HG03575 (cell line): Measurements from ENCODE around the gene RUNX1.

Experiments used
- ATAC-seq: cut with Tn5 transposase; IDR thresholded peaks from one replicate; pipeline ENCODE4 v1.9.1; 2021; ENCODE audit not compliant: unreplicated experiment, insufficient number of reproducible peaks, low FRiP score; ENCODE audit errors: extremely low read depth

The RUNX1 gene

DNA sequence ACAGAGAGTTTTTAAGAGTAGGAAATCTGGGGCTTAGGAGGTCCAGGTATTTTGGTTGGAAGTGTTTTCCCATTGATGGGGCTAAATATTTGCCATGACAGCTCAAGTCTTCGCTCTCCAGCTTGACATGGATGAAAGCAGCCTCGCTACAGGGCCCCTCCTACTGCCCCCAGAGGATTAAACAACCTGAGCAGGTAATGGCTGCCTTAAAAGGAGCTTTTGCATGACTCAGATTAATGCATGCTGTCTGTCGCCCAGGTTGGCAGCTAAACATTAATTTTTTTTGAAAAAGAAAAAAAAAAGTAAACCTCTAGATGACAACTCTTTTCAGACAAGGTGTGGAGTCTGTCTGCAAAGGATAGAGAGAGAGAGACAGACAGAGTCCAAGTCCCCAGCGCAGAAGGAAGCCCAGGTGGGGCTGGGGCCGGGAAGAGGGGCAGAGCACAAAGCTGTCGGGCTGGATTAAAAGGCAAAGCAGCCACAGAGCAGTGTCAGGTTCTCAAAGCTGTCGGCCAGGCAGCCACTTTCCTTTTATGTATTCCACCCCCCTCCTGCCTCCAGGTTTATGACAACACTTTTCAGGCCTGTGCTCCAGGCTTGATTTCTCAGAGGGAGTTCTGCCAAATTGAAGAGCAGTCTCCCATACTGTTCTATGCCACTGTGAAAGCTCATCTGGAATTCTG lies 252.4 kb downstream of the RUNX1 start:
- ATAC-seq: no peak

DNA sequence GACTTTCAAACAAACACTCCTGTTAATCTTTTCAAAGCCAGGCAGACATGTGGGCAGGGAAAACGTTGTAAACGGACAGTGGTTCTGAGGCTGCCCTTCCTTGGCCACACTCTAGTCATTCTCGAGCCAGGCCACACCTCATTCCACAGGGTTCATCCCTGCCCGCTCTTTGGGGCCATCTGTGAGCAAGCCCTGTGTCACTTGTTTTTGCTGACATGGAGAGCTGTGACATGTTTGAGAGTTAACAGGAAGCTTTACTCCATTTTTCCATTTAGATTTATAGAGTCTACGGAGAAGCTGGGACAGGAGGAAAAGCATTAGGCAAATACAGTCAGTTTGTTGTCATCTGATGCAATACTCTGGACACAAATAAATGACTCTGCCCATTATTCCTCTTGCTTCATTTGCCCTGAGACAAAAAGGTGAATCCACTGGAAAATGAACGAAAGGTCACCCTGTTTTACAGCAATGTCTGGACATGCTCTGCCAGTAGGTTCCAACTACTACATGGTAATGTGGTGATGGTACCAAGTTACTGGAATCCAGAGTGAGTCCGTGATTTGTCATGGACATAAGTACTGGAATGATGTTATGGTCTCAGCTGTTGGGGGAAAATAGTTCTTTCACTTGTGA lies 253.4 kb downstream of the RUNX1 start:
- ATAC-seq: no peak

DNA sequence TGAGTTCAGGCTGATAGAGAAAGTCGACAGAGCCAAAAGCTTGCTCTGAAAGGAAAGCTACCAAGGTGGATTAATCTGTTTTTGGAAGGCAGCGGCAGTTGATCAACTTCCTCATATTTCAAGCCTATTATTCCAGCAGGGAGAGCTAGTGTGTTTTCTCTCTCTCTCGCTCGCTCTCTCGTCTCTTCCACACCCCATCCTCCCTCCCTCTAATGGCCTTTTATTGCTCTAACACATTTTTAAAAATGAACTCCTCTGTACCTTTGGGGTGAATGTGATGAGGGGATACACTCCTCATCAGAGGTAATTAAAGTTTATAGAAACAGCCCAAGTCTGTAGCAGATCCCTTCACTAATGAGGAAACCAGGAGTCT lies 253.9 kb downstream of the RUNX1 start:
- ATAC-seq: no peak

DNA sequence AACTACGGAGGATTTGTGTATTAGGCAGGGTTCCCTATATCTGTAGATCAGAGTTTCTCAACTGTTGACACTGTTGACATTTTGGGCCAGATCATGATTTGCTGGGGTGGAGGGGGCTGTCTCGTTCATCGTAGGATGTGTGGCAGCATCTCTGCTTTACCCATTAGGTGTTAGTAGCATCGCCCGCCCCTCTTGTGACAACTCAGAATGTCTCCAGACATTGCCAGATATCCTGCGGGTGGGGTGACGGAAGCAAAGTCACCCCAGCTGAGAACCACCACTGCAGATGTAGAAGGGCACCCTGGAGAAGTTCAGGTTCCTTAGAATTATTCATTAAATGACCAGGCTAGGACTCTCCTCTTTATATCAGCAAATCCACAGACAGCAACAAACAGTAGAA lies 254.4 kb downstream of the RUNX1 start:
- ATAC-seq: no peak

DNA sequence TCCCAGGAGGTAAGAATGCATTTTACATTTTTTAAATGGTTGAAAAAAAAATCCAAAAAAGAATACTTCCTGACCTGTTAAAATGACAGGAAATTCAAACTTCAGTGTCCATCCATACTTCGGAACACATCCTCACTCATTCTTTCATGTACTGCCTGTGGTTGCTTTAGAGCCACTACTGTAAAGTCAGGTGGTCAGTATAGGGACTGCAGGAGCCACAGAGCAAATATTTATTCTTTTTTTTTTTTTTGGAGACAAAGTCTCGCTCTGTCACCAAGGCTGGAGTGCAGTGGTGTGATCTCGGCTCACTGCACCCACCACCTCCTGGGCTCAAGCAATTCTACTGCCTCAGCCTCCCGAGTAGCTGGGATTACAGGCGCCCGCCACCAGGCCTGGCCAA lies 255.6 kb downstream of the RUNX1 start:
- no peak for ATAC-seq

DNA sequence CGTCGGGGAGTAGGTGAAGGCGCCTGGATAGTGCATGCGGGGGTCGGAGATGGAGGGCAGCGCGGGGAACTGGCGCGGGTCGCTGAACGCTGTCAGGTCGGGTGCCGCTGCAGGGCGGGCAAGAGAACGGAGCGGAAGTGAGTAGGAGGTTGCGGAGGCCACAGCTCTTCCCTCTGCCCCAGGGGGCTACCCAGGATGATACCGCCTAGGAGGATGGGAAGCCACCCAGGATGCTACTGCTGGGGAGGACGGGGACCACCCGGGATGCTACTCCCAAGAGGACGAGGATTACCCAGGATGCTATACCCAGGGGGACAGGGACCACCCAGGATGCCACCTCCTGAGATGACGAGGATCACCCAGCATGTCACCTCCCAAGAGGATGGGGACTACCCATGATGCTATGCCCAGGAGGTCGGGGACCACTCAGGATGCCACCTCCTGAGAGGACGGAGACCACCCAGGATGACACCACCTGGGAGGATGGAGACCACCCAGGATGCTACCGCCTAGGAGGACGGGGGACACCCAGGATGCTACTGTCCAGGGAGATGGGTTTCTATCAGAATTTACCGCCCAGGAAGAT lies 256.5 kb downstream of the RUNX1 start:
- no peak for ATAC-seq

DNA sequence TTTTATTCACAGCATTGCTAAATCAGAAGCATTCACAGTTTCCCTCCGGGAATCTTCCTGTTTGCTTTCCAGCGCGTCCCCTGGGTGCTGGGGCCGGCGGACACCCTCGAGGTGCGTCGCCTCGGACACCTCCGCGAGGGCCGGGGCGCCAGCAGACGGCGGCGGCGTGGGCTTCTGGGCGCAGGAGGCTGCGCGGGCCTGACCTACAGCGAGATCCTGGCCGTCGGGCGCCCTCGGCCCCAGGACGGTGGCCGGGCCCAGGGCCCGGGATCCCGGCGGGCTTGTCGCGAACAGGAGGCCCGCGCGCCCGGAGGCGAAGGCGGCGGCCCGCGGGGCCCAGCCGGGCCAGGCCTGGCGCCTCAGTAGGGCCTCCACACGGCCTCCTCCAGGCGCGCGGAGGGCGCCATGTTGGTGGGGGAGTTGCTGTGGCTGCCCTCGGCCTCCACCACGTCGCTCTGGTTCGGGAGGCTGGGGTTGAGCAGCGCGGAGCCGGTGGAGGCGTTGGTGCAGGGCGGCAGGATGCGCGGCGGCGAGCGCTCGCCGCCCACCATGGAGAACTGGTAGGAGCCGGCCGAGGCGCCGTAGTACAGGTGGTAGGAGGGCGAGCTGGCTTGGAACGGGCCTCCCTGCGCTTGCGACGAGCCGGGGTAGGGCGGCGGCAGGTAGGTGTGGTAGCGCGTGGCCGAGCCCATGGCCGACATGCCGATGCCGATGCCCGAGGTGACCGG lies 257.2 kb downstream of the RUNX1 start:
- no peak for ATAC-seq

DNA sequence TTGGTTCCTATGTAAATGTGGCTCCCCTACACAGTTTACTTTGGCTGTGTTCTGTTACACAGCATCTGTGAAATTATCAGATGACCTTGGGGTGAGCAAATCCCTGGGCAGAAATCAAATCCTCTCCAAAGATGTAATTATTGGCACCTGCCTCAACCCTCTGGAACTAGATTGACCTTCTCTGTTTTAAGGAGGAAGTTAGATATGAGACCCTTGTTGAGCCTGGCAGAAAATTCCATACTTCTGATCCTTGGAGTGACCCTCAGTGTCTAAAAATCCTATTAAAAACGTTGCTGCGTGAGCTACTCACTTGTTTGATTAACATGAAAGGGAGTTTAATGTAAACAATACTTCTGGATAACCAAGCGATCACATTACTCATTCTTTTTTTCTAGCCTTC lies 258.3 kb downstream of the RUNX1 start:
- no peak for ATAC-seq

DNA sequence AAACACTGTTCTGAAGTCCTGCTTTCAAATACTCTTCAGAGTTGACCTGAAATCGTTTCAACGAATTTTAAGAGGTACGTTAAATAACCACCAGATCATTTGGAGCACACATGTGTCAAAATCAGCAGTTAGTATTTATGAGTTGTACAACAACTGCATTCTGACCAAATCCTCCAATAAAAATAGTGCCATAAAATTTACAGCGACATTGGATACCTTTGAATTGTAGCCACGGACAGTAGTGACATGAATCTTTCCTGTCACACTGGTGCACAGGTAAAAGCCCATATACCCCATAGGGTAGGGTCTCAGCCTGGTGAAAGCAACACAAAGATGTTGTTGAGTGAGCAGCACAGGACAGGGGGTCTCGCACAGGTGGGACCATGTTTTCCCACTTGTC lies 258.8 kb downstream of the RUNX1 start:
- no peak for ATAC-seq

DNA sequence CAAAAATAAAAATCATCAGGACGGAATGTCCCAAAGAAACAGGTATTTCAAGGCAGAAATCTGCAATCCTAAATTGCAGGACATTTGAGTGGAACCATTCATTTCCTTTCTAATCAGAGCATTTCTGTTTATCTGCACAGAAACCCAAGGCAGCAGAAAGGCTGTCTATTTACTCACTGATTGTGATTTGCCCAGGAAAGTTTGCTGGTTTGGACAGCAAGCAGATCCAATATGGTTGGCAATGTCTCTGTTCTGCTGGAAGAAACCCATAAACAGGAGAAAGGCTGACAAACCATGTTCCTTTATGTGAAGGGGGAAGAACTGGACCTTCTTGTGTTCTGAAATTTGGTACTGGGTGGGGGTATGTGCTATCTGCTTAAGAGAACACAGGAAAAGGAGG lies 260.2 kb downstream of the RUNX1 start:
- no peak for ATAC-seq

DNA sequence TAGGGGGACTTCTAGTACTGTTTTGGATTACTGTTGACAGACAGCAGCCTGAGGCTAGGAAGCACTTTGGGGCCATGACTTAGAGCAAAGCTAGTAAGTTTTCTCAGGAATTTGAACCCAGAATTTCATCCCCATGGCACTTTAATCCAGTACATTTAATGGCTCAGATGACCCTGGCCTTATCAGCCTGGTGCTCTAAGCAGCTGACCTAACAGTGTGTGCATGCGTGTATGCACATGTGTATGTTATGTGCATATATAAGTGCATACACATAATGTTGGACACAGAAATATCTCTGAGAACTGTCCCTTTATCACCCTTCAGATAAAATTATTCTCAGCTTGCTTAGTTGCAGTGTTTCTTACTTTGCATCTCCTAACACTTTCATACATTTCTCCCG lies 265.3 kb downstream of the RUNX1 start:
- no peak for ATAC-seq

DNA sequence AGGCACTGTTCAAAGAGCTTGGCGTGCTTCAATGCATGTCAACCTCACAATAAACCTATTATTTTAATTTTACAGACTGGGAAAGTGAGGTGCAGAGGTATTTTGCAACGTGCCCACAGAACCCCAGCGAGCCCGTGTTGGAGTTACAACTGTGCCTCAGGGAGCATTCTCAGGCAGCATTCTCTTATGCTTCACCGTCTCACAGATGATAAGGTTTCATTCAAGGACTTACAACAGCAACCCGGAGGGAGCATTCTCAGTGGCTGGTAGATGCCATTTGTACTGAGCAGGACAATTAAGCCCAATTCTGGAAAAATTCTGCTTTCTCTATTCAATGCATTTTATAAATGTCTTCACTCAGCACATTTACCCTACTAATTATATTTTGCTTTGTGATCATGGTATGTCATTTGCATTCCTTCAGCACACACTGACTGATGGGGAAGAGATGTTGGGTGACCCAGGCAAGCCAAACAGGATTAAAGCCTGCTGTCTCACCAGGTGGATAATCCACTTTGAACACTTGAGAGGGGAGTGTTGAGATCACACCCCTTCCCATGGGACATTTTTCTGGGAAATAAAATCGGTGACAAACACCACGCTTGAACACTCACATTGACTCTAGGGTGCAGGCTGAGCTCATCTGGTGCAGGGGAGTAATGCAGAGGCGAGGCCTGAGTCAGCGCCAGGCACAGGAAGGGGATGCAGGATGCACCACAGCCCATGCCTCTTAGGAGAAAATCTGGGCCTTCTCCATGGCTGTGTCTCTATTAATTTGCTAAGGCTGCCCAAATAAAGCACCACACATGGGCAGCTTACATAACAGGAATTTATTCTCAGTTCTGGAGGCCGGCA lies 266.4 kb downstream of the RUNX1 start:
- no peak for ATAC-seq

DNA sequence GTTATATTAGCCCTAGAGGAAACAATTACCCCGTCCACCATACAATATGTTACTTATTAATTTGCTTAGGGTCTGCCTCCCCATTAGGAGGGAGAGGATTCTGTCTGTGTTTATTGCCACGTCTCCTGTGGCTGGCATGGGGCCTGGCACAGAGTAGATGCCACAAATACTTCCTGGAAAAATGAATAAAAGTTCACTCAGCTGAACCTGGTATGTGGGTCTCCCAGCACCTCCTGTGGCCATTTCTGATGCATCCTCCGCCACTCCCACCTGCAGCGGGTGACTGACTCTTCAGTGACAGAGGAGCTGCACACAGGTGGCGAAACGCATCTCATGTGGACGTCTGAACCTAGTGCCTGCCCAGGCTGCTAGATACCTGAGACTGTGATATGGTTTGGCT lies 267.6 kb downstream of the RUNX1 start:
- ATAC-seq: no peak

DNA sequence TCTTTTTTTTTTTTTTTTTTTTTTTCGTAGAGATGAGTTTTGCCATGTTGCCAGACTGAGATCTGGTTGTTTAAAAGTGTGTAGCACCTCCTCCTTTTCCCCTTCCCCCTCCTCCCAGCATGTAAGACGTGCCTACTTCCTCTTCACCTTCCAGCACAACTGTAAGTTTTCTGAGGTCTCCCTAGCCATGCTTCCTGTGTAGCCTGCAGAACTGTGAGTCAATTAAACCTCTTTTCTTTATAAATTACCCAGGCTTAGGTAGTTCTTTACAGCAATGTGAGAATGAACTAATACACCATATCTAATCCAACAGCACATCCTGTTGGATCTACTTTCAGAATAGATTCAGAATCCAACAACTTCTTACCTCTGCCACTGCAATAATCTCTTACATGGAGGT lies 269.2 kb downstream of the RUNX1 start:
- ATAC-seq: no peak

DNA sequence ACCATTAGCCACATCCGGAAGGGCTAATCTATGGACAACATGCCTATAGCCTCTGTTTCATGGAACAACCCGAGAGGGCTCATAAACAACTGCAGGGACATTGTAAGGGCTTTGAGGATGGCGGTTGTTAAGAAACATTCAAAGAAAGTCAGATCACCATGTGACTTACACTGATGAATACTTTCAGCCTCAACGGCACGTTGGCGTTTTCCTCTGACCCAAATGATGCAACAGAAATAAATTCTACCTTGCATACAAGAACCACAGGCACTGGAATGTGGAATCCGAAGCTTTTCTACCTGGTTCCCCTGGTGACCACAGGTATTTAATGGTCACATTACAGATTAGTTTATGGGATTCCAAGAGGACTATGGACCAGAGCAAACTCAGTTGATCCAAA lies 273.3 kb downstream of the RUNX1 start:
- no peak for ATAC-seq

DNA sequence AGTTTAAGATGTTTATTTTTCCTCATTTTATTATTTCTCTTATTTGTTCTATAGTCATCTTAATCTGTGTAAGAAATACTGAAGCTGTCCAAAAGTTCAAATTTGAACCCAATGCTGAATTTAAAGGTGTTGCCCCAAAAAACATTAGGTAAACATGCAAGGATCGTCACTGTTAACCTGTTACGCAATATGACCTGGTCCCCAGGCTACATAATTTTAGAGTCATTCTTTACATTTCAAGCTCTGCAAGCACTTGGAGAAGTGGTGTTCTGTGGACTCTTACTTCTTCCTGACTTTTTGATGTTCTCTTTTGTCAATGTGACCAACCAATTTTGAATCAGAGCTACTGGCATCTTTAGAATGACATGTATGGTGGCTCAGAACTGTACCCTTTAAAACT lies 274.4 kb downstream of the RUNX1 start:
- no peak for ATAC-seq

DNA sequence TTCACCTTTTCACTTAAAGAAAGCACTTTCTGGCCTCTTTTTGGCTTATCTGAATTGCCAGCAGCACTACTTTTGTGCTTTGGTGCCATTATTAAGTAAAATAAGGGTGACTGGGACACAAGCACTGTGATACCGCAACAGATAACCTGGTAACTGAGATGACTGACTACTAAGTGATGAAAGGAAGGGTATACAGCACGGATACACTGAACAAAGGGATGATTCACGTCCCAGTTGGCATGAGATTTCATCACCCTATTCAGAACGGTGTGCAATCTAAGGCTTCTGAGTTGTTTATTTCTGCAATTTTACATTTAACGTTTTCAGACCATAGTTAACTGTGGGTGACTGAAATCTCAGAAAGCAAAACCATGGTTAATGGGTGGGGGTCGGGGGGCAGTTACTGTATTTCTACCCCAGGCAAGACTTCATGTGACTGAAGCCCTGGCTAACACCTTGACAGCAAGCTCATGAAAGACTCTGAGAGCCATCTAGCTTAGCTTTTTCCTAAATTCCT lies 277.5 kb downstream of the RUNX1 start:
- no peak for ATAC-seq

DNA sequence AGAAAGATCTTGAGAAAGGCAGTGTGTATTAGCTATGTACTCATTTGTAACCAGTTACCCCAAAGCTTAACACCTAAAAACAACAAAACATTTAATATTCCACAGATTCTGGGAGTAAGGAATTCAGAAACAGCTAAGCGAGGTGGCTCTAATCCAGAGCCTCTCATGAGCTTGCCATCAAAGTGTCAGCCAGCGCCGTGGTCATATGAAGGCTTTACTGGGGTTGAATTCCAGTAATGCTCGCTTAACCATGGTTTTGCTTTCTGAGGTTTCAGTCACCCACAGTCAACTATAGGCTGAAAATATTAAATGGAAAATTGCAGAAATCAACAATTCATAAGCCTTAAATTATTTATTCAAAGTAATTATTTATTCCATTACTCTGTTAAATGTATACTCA lies 278.5 kb downstream of the RUNX1 start:
- no peak for ATAC-seq

DNA sequence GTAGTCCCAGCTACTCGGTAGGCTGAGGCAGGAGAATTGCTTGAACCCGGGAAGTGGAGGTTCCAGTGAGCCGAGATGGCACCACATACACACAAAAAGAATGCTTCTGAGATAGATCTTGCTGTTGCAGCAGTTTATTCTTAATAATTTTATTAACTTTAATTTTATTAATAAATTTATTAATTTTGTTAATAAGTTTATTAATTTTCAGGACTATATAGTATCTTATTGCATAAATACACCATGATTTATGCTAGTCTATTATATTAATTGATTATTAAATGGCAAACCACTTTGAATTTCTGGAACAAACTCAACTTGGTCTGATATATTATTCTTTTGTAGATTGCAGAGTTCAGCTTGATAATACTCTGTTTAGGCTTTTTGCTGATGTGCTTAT lies 280.8 kb downstream of the RUNX1 start:
- ATAC-seq: no peak
